Esophagus squamous epithelium (tissue), 4 donors: Measurements from ENCODE around the gene CARD11.

Experiments used
- CTCF ChIP-seq, 6 experiments: fragments of 450-650 bp in 4 of 6; fragments of 200-600 bp in 2 of 6; sonication (generic) in 2 of 6; IDR thresholded peaks; one replicate each; pipeline ENCODE4 v1.5.1; 2016 to 2019; ENCODE audit warnings: antibody characterized with exemption in 6 of 6, mild to moderate bottlenecking in 4 of 6, moderate library complexity in 4 of 6
- POLR2A ChIP-seq, 4 donors: fragments of 450-650 bp; IDR thresholded peaks; one replicate each; pipeline ENCODE4 v1.6.1; 2017; ENCODE audit warnings: antibody characterized with exemption in 4 of 4, mild to moderate bottlenecking in 4 of 4, moderate library complexity in 3 of 4

GRCh38 chr7:3043544-3044371 lies at the start of gene CARD11:
- no peak for TF ChIP-seq POLR2A (IDR thresholded peaks at IDR 0.05)
- TF ChIP-seq CTCF (IDR thresholded peaks at IDR 0.05) = no peak
